GM18526 (cell line): ENCODE results near the gene PLEKHF1.

Source experiments
- POLR2A ChIP-seq: IDR thresholded peaks from 3 replicates; pipeline ENCODE4 v1.6.1; 2011; ENCODE audit not compliant: insufficient read length; ENCODE audit errors: extremely low read depth

Gene PLEKHF1

DNA sequence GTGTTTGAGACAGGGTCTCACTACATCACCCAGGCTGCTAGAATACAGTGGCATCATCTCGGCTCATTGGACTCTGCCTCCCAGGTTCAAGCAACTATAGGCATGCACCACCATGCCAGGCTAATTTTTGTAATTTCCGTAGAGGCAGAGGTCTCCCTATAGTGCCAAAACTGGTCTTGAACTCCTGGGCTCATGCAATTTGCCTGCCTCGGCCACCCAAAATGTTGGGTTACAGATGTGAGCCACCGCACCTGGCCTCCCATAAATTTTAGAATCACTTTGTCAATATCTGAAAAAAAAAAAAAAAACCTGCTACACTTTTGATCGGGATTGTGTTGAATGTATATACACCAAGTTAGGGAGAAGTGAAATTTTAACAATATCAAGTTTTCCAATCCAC, 11.9 kb upstream of the PLEKHF1 start:
- TF ChIP-seq POLR2A = no peak

DNA sequence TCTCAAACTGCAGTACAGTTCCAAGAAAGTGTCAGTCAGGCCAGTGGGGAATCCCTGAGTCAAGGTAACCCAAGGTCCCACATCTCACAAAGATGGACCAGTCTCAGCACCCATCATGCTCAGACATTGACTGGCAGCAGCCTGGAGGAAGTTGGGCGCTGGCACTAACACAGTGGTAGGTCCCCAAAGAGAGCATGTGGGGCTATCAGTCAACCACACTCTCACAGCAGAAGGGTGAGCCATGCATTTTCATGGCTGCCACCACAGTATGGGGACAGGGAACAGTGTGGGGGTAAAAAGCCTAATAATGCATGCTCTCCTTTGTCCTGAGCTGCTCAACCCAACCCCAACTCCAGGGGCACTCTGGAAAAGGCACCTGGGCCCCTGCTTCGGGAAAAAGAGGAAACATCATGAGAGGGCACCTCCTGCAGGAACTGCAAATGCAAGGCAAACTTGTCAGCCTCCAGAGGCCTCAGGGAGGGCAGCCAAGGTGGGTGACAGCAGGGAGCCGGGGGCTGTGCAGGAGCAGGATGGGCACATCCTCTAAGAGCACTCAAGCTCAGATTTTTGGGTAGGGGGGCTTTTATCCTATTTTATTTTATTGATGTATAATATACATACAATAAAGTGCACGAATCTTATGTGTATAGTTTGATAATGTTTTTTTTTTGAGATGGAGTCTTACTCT, 9.5 kb upstream of the PLEKHF1 start:
- no peak for TF ChIP-seq POLR2A

DNA sequence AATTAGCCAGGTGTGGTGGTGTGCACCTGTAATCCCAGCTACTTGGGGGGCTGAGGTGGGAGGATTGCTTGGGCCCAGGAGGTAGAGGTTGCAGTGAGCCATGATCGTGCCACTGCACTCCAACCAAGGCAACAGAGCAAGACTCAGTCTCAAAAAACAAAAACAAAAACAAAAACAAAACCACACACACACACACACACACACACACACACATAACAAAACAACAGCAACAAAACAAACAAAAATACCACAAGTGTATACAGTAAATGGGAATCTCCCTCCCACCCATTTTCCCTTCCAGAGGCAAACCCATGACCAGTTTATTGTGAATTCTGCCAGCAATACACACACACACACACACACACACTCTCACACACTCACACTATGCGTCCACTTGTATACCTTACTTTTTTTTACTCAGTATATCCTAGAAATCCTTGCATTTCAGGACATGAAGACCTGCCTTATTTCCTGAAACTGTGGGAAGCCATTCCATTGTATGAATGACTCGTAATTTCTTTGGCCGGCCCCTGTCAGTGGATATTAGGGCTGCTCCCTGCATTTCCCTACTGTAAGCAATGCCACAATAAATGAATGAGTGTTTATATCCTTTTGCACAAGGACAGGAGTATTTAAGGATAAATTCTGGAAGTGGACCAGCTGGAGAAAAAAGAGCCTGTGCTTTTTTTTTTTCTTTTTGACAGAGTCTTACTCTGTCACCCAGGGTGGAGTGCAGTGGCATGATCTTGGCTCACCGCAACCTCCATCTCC, 6.9 kb upstream of the PLEKHF1 start:
- no peak for TF ChIP-seq POLR2A

DNA sequence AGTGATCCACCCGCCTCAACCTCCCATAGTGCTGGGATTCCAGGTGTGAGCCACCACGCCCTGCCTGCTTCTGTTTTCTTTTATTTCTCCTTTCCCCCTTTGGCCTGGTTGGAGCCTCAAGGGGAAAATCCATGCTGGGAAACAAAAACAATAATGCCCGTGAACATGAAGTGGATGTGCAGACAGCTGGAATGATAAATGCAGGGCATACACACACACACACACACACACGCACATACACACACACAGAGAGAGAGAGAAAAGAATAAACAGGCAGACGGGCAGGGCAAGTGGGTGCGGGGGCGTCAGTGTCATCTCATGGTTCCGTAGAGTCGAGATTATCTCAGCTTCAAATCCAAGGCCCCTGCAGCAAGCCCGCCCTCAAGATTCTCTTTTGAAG, 4.4 kb upstream of the PLEKHF1 start:
- no peak for TF ChIP-seq POLR2A

DNA sequence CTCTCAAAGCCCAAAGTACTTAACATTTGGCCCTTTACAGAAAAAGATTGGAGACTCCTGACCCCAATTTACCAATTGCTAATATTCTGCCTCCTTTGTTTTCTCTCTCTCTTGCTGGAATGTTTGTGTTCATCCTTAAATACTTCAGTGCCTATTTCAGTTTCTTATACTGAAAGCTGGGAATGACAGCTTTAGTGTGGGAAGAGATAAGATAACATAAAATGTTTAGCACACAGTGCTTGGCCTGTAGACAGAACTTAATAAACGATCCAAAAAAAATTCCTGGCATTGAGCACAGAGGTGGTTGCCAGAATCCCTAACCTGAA, 3.0 kb upstream of the PLEKHF1 start:
- no peak for TF ChIP-seq POLR2A

DNA sequence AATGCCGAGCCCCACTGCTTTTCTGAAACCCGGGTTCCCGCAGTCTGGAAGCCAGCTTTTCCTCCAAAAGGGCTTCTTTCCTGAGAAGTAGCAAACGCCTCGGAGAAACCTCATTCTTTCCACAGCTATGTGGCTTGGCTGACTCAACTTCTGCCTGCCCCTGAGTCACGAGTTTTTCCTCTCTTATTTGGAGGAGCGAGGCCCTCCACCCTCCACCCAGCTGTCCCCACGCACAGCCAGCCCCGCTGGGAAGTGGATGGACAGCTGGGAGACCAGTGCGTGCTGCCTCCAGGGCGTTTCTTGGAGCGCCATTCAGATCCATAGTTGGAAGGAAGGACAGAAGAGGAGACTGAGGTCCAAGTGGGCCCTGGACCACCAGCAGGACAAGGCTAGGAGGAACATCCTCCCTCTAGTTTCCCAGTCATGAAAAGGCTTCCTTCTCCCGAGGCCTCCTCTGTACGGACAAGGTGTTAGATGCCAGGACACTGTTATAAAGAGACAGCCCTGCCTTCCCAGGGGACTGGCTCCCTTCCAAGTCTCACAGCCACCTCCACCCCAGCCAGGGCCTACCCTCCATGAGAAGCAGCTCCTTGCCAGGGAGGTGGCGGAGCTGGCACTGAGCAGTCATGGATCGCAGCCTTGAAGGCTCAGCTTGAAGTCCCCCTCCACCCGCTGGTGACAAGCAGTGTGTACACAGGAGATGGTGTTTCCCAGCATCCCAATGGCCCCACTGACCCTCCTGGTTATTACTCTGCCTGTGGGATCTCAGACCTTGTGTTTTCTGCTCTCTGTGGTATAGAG, 2.5 kb upstream of the PLEKHF1 start:
- TF ChIP-seq POLR2A = no peak

DNA sequence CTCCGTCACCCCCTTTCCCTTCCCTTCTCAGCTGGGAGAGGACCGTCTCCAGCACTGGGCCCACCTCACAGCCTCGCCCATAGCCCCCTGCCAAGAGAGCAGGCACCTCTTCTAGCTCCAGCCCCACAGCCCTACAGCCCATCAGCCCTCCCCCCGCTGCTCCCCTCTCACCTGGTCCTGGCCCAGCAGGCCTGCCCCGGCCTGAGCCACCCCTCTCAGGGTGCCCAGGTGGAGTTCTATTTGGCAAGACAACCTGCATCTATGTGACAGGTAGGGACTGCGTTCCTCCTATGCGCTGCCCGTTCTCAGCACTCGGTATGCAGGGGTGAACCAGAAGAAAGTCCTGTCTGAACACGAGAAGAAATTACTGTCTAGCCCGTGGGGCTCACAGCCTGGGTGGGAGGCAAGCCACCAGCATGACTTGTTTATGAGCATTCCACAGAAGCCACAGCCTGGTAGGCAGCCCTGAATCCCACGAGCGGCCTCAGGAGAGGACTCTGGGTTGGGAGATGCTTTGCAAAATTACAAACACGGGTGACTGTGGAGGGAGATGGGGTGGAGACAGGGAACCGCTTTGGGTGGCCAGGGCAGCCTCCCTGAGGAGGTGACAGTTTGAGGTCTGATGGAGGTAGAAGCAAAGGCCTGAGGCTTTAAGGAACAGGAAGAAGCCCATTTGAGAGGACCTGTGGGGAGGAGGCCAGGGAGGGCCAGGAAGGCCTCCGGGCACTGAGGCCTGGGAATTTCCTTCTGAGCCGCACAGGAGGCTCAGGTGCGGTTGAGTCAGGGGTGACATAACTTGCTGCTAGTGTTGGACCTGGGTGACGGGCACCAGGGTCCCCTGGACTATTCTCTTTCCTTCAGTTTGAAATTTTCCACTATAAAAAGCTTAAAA, 1.2 kb upstream of the PLEKHF1 start:
- no peak for TF ChIP-seq POLR2A

DNA sequence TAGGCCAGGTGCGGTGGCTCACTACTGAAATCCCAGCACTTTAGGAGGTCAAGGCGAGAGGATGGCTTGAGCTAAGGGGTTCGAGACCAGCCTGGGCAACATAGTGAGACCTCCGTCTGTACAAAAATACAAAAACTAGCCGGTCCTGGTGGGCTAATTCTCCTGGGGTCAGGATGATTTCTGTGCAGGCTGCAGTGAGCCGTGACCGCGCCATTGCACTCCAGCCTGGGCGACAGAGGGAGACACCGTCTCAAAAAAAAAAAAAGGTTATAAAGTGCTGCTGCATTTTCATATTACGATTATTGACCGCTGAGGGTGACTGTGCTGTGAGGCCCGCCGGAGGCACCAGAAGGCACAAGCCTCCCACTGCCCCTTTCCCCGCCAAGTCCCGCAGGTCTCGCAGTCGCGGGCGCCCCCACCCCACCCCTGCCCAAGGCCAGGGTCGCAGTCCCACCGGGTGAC, 477 bp upstream of the PLEKHF1 start:
- no peak for TF ChIP-seq POLR2A

DNA sequence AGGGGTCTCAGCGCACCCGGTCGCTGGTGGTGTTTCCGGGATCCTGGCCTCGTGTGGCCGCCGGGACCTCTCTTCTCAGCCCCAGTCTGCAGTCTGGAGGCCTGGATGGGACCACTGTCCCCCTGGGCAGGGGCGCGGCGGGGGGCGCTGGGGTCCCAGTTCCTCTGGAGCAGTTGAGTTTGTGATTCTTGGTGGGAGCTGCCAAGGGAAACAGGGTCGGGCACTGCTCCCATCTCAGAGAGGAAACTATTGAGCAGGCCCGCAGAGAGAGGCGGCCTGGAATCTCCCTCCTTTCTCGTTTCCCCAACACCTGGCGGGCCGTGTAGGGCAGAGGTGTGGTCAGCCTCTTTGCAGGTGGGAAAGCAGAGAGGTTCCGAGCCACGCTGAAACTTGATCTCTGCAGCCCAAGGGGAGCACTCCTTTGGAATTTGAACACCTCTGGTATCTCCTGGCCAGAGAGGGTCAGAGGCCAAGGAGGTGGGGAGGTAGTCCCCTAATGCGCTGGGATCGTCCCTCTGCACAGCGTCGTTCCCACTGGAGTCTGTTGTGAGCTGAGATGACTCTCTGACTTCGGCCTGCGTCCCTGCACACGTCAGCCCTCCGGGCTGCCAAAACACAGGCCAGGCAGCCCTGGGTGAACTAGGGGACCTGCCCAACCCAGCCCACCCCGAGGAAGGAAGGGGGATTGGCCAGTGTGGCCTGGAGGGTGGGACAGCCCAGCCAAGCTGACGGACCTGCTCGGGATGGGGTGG, 741 bp downstream of the PLEKHF1 start:
- no peak for TF ChIP-seq POLR2A

DNA sequence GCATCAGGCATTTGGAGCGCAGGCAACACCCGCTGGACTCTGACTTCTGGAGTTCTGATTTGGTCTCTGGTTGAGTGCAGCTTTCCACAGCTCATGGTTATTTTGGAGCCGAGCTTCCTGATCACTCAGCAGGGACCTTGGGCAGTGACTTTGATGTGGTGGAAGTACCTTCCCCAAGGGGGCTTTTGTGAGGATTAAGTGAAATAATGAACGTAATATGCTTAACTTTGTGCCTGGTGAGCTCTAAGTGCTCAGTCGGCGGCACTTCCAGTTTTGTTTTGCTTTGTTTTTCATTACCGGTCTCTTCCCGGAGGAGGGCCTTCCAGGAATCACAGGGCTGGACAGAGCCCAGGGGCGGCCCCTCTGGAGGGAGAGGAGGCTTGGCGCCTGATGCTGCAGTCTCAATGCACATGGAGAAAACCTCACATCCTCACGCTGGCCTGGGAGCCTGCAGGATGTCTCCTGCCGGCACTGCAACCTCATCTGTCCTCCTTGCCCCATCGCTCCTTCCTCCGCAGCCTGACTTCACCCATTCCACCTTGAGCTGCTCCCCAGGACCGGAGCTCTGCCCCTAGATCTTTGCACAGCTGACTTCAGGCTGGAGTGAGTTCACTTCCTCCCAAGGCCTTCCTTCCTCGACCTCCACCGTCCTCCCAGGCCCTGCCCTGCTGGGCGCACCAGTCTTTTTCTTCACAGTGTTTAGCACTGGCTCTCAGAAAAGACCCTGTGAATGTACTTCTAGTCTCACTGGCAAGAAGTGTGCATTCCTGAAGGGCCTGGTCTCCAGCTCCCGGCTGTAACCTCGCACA, 1.5 kb downstream of the PLEKHF1 start:
- TF ChIP-seq POLR2A = no peak

DNA sequence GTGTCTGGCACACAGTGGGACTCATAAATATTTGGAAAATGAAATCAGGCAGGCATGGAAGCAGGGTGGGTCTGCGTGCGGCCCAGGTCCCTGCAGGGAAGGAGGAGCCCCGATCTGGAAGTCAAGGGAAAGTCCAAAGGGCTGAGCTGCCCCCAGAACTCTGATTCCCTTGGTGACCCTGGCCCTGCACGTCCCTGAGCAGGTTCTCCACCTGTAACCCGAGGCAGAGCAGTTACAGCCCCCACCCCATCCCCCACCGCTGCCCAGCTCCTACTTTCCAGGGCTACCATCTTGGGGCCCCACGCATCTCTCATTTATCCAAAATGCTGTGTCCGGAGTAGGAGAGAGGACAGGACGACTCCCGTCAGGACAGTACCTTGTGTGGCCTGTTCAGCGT, 2.1 kb downstream of the PLEKHF1 start:
- no peak for TF ChIP-seq POLR2A

DNA sequence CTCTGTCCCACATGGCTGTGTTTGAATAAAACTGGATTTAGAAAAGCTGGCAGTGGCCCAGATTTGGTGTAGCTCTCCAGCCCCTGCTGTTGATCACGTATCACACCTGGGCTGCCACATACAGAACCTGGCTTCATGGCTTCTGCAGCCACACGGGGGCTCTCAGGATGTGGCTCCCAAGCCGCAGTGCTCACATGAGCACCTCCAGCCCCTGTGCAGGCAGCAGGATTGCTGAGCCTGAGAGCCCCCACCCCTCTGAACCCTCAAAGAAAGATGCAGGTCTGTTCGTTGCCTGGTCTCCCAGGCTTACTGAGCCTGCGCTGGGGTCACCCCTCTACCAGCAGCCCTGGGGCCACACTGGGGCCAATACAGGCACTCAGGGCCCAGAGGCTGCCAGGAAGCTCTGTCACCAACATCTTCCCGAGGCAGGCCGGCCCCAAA, 2.7 kb downstream of the PLEKHF1 start:
- no peak for TF ChIP-seq POLR2A
